ENCODE results near the gene DNAJC12. TPM values are rescaled to one million over a fixed set of nuclear protein-coding genes. Genes with fewer than 3 reads are reported as not detected.

Gene DNAJC12
- total RNA-seq, 2 experiments from 2014 or later, result 6.6 to 7.0 TPM

DNA sequence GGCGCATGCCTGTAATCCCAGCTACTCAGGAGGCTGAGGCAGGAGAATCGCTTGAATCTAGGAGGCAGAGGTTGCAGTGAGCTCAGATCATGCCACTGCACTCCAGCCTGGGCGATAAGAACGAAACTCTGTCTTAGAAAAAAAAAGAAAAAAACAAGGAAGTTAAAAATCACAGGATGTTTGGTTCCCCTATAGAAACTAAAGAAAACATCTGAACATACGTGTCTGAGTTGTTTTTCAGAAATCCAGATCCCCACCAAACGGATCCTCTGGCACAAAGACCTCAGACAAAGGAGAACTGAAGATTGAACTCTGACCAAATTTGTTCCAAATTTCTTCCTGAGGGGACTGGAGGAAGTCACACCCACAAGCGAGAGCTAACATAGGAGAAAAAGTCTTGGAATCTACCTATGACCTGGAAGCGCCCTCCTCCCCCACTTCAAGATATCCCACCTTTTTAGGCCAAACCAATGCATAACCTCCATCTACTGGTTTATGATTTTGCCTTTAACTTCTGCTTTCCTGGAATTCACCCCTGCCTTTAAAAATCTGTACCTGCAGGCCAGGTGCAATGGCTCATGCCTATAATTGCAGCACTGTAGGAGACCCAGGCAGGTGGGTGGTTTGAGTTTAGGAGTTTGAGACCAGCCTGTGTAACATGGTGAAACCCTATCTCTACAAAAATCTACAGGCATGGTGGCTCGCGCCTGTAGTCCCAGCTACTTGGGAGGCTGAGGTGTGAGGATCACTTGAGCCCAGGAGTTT is 26.8 kb upstream of the DNAJC12 start:
- CTCF ChIA-PET, result interaction anchor here (0.5 to 2.1 kb wide), 2 partner anchors 9 to 19 kb away, joined by 4 to 7 read pairs; no protein-coding TSS in a partner anchor
- Mint-ChIP-seq H3K4me1 (no peaks in the 10 kb centered on the region), H3K36me3 (ENCODE audit: low read depth) (no peaks in the 10 kb centered on the region), H3K27me3 (no peaks in the 10 kb centered on the region), H3K27ac (no peak overlapping the region), H3K9me3 (ENCODE audit: low read depth) (no peaks in the 10 kb centered on the region), H3K4me3 (no peak overlapping the region)
- intact Hi-C loops (cut with DNase I, micrococcal nuclease), result no loop called here
- no peak for ATAC-seq
- POLR2A ChIA-PET, result no interaction called here
- no peak for DNase-seq

DNA sequence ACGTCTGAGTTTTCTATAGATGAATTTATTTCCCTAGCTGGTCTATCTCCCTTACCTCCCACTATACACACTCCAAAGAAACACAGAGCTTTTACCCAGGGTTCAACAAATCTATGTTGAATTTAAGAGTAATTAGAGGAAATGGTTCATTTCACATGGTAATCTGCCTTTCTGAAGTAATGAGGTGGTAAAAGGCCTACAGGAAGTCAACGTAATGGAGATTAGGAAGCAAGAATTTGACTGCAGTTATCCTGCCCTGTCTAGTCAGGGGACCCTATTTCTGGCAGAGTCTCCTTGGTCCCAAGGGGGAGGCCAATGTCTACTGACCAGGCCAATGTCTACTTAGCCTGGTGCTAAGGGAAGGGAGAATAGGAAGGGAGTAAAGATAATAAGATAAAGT is 25.1 kb upstream of the DNAJC12 start:
- intact Hi-C loops (cut with DNase I, micrococcal nuclease), result no loop called here
- Mint-ChIP-seq H3K36me3 (ENCODE audit: low read depth) (no peaks in the 10 kb centered on the region), H3K27ac (no peak overlapping the region), H3K4me1 (no peaks in the 10 kb centered on the region), H3K9me3 (ENCODE audit: low read depth) (no peaks in the 10 kb centered on the region), H3K4me3 (no peak overlapping the region), H3K27me3 (no peaks in the 10 kb centered on the region)
- ATAC-seq, result no peak
- DNase-seq, result no peak
- CTCF ChIA-PET, result interaction anchor here (2.0 kb wide), 1 partner anchor 292 kb away, joined by 11 read pairs; no protein-coding TSS in a partner anchor
- POLR2A ChIA-PET, result no interaction called here

DNA sequence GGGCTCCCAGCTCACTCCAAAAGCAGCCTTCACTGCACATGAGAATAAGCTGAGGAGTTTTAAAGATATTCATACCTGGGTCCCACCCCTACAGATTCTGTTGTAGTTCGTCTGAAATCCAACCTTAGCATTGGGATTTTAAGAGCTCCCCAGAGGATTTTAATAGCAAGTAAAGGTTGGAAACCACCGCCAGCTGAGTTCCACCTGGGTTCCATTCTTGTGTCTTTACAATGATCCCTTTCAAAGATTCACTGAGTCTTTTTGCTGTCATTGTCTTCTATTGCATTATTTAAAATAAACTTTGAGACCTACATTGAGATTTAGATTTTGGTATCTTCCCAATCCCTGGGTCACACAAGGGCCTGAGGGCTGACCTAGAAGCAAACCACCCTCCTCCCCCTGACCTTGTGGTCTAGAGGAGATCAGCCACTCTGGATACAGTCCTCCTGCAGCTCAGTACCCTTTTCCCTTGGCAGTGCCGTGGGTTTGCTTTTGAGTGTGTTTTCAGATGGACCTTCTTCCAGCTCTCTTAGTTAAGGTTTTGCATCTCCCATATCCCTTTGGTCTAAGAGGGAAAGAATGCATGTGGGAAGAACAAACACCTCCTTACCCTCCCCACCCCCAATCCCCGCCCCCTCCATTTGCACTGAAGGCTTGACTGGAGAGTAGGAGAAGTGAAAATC is 23.9 kb upstream of the DNAJC12 start:
- H3K4me1 Mint-ChIP-seq, result no peaks in the 10 kb centered on the region
- POLR2A ChIA-PET, result interaction anchor here (0.6 kb wide), 1 partner anchor 68 kb away, joined by 3 read pairs; no protein-coding TSS in a partner anchor
- H3K27me3 Mint-ChIP-seq, result no peaks in the 10 kb centered on the region
- intact Hi-C loops (cut with DNase I, micrococcal nuclease), result no loop called here
- CTCF ChIA-PET, result interaction anchor here (0.5 to 2.0 kb wide), 3 partner anchors 131 to 798 kb away, joined by 3 to 11 read pairs (median 4); no protein-coding TSS in a partner anchor
- H3K4me3 Mint-ChIP-seq, result no peak overlapping the region
- ATAC-seq, result no peak
- DNase-seq, result no peak
- H3K9me3 Mint-ChIP-seq (ENCODE audit: low read depth), result no peaks in the 10 kb centered on the region
- no peaks in the 10 kb centered on the region for H3K36me3 Mint-ChIP-seq (ENCODE audit: low read depth)
- no peak overlapping the region for H3K27ac Mint-ChIP-seq

DNA sequence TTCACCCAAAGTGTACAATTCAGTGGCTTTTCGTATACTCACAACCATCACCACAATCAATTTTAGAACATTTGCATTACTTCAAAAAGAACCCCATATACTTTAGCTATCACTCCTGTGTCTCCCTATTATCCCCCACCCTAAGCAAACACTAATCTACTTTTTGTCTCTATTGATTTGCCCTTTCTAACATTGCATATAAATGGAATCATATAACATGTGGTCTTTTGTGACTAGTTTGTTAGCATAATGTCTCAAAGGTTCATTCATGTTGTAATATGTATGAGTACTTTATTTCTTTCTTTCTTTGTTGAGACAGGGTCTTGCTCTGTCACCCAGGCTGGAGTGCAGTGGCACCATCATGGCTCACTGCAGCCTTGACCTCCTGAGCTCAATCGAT is 21.0 kb upstream of the DNAJC12 start:
- Mint-ChIP-seq H3K4me3 (no peak overlapping the region), H3K4me1 (peaks cover 4% of the 10 kb centered on the region), H3K9me3 (ENCODE audit: low read depth) (no peaks in the 10 kb centered on the region), H3K27me3 (no peaks in the 10 kb centered on the region), H3K27ac (no peak overlapping the region), H3K36me3 (ENCODE audit: low read depth) (no peaks in the 10 kb centered on the region)
- intact Hi-C loops (cut with DNase I, micrococcal nuclease), result loop anchor here (5.0 to 10.0 kb wide), 2 partner anchors 348 to 1046 kb away; partner anchors contain the start of gene DDX50 (in 1 of the 2)
- CTCF ChIA-PET, result interaction anchor here (0.8 to 0.9 kb wide), 2 partner anchors 9 to 71 kb away, joined by 3 read pairs; no protein-coding TSS in a partner anchor
- POLR2A ChIA-PET, result no interaction called here
- ATAC-seq (no peak), DNase-seq (no peak)

DNA sequence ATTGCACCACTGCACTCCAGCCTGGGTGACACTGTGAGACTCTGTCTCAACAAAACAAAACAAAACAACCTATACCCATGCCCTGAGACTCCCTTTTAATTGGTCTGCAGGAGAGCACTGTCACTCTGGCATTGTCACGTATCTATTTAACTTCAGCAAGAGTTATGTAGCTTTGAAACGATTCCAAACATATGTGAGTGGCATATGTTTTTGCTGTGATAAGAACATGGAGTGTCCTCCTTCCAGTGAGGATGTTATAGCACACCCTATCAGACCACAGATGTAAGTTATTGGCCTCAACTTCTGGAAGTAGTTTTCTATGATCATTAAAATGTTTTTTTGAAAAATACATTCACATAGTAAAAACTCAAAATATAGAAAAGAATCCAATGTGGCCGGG is 15.5 kb upstream of the DNAJC12 start:
- Mint-ChIP-seq H3K4me1 (peaks cover 16% of the 10 kb centered on the region), H3K27ac (no peak overlapping the region), H3K9me3 (ENCODE audit: low read depth) (no peaks in the 10 kb centered on the region), H3K27me3 (no peaks in the 10 kb centered on the region), H3K4me3 (no peak overlapping the region), H3K36me3 (ENCODE audit: low read depth) (peaks cover 3% of the 10 kb centered on the region)
- DNase-seq (no peak), ATAC-seq (no peak)
- intact Hi-C loops (cut with DNase I, micrococcal nuclease), result loop anchor here in 1 of 2 experiments (10.0 kb wide), 1 partner anchor 1051 kb away; the partner anchor contains the start of gene DDX50
- CTCF ChIA-PET, result interaction anchor here (0.6 to 4.1 kb wide), 4 partner anchors 42 to 433 kb away, joined by 3 to 94 read pairs (median 4); no protein-coding TSS in a partner anchor
- POLR2A ChIA-PET, result no interaction called here

DNA sequence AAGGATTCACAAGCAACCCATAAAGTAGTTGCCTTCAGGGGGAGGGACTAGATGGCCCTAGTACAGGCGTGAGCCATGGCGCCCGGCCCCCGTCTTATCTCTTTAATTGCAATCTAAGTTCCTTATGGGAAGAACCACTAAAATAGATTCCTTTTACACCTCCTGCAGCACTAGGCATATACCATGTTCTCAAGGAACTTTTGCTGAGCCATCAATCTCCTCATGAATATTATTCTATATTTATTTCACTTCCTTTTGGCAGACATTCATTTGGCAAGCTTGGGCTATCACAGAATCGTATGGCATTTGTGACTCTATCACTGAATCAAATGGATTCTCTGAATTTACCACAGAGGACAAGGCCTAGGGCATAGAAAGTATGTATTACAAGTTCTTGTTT is 14.8 kb upstream of the DNAJC12 start:
- ChIA-PET CTCF (interaction anchor here (1.2 kb wide), 1 partner anchor 65 kb away, joined by 3 read pairs; no protein-coding TSS in a partner anchor), POLR2A (no interaction called here)
- H3K36me3 Mint-ChIP-seq (ENCODE audit: low read depth), result peaks cover 3% of the 10 kb centered on the region
- no peak for ATAC-seq
- no peak for DNase-seq
- H3K27me3 Mint-ChIP-seq, result no peaks in the 10 kb centered on the region
- no peak overlapping the region for H3K4me3 Mint-ChIP-seq
- no peaks in the 10 kb centered on the region for H3K9me3 Mint-ChIP-seq (ENCODE audit: low read depth)
- H3K4me1 Mint-ChIP-seq, result peaks cover 16% of the 10 kb centered on the region
- intact Hi-C loops (cut with DNase I, micrococcal nuclease), result loop anchor here in 1 of 2 experiments (10.0 kb wide), 1 partner anchor 1052 kb away; the partner anchor contains the start of gene DDX50
- no peak overlapping the region for H3K27ac Mint-ChIP-seq

DNA sequence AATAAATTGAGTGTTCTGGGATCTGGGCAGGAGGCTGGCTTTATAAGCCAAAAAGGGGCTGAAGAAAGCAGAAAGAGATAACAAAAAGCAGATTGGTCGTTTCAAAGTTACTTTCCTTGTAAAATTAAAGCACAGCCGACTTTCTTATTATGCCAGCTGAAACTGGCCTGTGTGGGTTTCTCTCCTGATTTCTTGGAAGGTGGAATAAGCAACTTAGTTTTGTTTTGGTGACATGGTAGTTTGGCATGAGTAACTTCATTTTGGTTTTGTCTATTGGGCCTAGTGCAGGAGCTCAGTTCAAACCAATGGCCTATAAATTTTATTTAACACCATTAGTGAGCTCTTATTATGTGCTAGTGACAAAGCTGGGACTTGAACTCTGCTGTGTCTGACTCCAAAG is 13.2 kb upstream of the DNAJC12 start:
- ChIA-PET POLR2A (no interaction called here), CTCF (interaction anchor here (0.7 to 1.5 kb wide), 5 partner anchors 13 to 361 kb away, joined by 3 to 6 read pairs (median 3); partner anchors contain the start of gene DNAJC12)
- H3K27ac Mint-ChIP-seq, result peak overlapping the region; percentile 38
- H3K4me1 Mint-ChIP-seq, result peaks cover 16% of the 10 kb centered on the region
- H3K9me3 Mint-ChIP-seq (ENCODE audit: low read depth), result no peaks in the 10 kb centered on the region
- no peak overlapping the region for H3K4me3 Mint-ChIP-seq
- peaks cover 3% of the 10 kb centered on the region for H3K36me3 Mint-ChIP-seq (ENCODE audit: low read depth)
- H3K27me3 Mint-ChIP-seq, result no peaks in the 10 kb centered on the region
- intact Hi-C loops (cut with DNase I, micrococcal nuclease), result loop anchor here (2.0 to 10.0 kb wide), 2 partner anchors 60 to 1054 kb away; partner anchors contain the start of gene DDX50 (in 1 of the 2)
- DNase-seq (no peak), ATAC-seq (no peak)

DNA sequence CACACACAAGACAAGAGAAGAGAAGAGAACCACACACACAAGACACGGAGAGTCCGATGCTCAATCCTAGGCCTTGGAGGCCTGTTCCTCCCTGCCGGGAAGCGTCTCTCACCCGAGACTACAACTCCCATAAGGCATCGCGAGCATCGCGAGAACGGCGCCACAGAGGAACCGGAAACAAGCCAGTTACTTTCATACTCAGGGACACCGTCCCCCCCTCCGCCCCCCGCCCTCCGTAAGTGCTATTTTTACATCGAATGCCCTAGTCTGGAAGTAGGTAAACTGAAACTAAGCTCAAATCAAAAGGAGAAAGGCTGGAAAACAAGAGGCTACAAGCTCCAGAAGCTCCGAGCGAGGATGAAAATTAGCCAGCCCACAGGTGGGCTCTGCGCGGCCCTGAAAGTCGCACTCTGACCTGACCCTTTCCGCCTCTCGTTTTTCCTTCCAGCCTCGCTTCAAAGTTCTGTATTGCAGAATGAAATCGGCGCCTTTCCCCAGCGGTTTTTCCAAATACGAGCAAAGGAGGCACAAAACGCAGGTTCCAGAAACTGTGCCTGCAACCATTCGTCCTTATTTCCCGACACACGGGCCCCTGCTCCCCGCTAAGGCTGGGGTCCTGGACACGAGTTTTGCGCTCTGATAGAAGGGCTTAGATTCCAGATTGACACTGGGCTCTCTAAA is 11.5 kb upstream of the DNAJC12 start:
- Mint-ChIP-seq H3K27me3 (no peaks in the 10 kb centered on the region), H3K4me1 (peaks cover 12% of the 10 kb centered on the region), H3K36me3 (ENCODE audit: low read depth) (peaks cover 3% of the 10 kb centered on the region), H3K9me3 (ENCODE audit: low read depth) (no peaks in the 10 kb centered on the region), H3K27ac (peak overlapping the region; percentile 95), H3K4me3 (peak overlapping the region; percentile 86)
- CTCF ChIA-PET, result interaction anchor here (1.1 kb wide), 2 partner anchors 10 to 61 kb away, joined by 3 to 12 read pairs; no protein-coding TSS in a partner anchor
- peak; percentile 96 for DNase-seq
- intact Hi-C loops (cut with DNase I, micrococcal nuclease), result loop anchor here (1.0 to 10.0 kb wide), 11 partner anchors 11 to 1055 kb away; partner anchors contain the start of genes DDX50 (in 1 of the 2), DNAJC12 (in 1 of the 2), HERC4 (in 1 of the 2) and SIRT1 (in 1 of the 2)
- POLR2A ChIA-PET, result no interaction called here
- ATAC-seq, result peak; percentile 97

DNA sequence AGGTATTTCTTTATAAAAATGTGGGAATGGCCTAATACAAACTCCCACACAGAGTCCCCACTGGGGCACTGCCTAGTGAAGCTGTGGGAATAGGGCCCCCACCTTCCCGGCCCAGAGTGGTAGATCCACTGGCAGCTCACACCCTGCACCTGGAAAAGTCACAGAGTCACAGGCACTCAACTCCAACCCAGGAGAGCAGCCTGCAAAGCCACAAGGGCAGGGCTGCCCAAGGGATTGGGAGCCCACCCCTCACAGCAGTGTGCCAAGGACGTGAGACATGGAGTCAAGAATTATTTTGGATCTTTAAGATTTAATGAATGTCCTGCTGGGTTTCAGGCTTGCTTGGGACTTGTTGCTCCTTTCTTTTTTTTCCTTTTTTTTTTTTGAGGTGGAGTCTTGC is 5.3 kb upstream of the DNAJC12 start:
- no peak for ATAC-seq
- CTCF ChIA-PET, result no interaction called here

DNA sequence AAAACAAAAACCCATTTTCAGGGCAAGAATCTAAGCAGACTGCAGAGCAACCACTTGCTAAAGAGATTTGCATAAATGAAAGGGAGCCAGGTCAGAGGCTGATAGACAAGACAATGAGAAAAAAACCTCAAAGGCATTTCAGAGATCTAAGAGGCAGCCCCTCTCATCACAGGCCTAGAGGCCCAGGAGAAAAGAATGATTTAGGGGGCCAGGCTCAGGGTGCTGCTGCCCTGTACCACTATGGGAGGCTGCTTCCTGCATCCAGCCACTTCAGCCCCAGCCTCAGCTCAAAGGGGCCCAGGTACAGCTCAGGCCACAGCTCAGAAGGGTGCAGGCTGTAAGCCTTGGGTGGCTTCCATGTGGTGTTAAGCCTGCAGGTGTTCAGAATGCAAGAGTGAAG is 3.7 kb upstream of the DNAJC12 start:
- H3K27ac Mint-ChIP-seq, result no peak overlapping the region
- peaks cover 2% of the 10 kb centered on the region for H3K4me1 Mint-ChIP-seq

More for the DNA sequence above, 5.3 kb upstream of the DNAJC12 start:
- no peak overlapping the region for H3K4me3 Mint-ChIP-seq
- POLR2A ChIA-PET, result no interaction called here
- intact Hi-C loops (cut with DNase I, micrococcal nuclease), result no loop called here
- no peak overlapping the region for H3K27ac Mint-ChIP-seq
- no peaks in the 10 kb centered on the region for H3K4me1 Mint-ChIP-seq
- peaks cover 4% of the 10 kb centered on the region for H3K9me3 Mint-ChIP-seq (ENCODE audit: low read depth)
- no peak for DNase-seq
- H3K36me3 Mint-ChIP-seq (ENCODE audit: low read depth), result no peaks in the 10 kb centered on the region
- H3K27me3 Mint-ChIP-seq, result no peaks in the 10 kb centered on the region

DNA sequence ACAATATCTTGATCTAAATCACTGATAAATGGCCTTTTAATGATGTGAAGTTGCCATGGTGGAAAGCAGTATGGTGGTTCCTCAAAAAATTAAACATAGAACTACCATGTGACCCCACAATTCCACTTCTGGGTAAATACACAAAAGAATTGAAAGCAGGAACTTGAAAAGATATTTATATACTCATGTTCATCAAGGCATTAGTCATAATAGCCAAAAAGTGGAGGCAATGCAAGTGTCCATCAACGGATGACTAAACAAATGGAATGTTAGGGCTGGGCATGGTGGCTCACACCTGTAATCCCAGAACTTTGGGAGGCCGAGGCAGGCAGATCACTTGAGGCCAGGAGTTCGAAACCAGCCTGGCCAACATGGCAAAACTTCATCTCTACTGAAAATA is 2.0 kb upstream of the DNAJC12 start:
- CTCF ChIA-PET, result no interaction called here
- no peak overlapping the region for H3K4me3 Mint-ChIP-seq
- H3K9me3 Mint-ChIP-seq (ENCODE audit: low read depth), result peaks cover 4% of the 10 kb centered on the region
- H3K27ac Mint-ChIP-seq, result no peak overlapping the region
- DNase-seq, result no peak
- ATAC-seq, result no peak
- peaks cover 4% of the 10 kb centered on the region for H3K4me1 Mint-ChIP-seq
- POLR2A ChIA-PET, result no interaction called here
- H3K27me3 Mint-ChIP-seq, result no peaks in the 10 kb centered on the region
- H3K36me3 Mint-ChIP-seq (ENCODE audit: low read depth), result no peaks in the 10 kb centered on the region
- intact Hi-C loops (cut with DNase I, micrococcal nuclease), result no loop called here

More for the DNA sequence above, 3.7 kb upstream of the DNAJC12 start:
- intact Hi-C loops (cut with DNase I, micrococcal nuclease), result no loop called here
- POLR2A ChIA-PET, result no interaction called here
- Mint-ChIP-seq H3K9me3 (ENCODE audit: low read depth) (peaks cover 4% of the 10 kb centered on the region), H3K36me3 (ENCODE audit: low read depth) (no peaks in the 10 kb centered on the region), H3K27me3 (no peaks in the 10 kb centered on the region), H3K4me3 (no peak overlapping the region)
- CTCF ChIA-PET, result interaction anchor here (0.8 kb wide), 1 partner anchor 550 kb away, joined by 3 read pairs; no protein-coding TSS in a partner anchor
- DNase-seq (no peak), ATAC-seq (no peak)
